NB4 (cell line): ENCODE measurements around the gene RAD51B.

ENCODE experiments used
- DNase-seq: peaks from one replicate; pipeline ENCODE4 v3.0.0; 2010; ENCODE audit warnings: low read depth
- H3K4me3 ChIP-seq: one replicate; pipeline ENCODE4 v1.5.1; 2011; ENCODE audit warnings: mild to moderate bottlenecking, low read depth, low read length, moderate library complexity
- CTCF ChIP-seq: IDR thresholded peaks from one replicate; pipeline ENCODE4 v1.5.1; 2012; ENCODE audit warnings: low read depth, low read length
- MAX ChIP-seq: IDR thresholded peaks from 2 replicates; pipeline ENCODE4 v1.6.1; 2011; ENCODE audit warnings: low read depth, low read length
- MYC ChIP-seq: IDR thresholded peaks from 2 replicates; pipeline ENCODE4 v1.6.1; 2011; ENCODE audit warnings: low read depth, low read length
- POLR2A ChIP-seq: IDR thresholded peaks from 2 replicates; pipeline ENCODE4 v1.6.1; 2011; ENCODE audit warnings: mild to moderate bottlenecking; ENCODE audit not compliant: insufficient read length; ENCODE audit errors: extremely low read depth

RAD51B gene

GRCh38 chr14:68341411-68342212, 522.0 kb downstream of the RAD51B start:
- no peak for TF ChIP-seq CTCF
- no peak for TF ChIP-seq MYC
- TF ChIP-seq POLR2A, result no peak
- no peak for TF ChIP-seq MAX
- DNase-seq, result no peak
- H3K4me3 ChIP-seq, result no peak overlapping the region

GRCh38 chr14:68342216-68342763, 522.7 kb downstream of the RAD51B start:
- TF ChIP-seq MYC (no peak), MAX (no peak), CTCF (no peak), POLR2A (no peak)
- no peak for DNase-seq
- no peak overlapping the region for H3K4me3 ChIP-seq

GRCh38 chr14:68343534-68344118, 524.0 kb downstream of the RAD51B start:
- TF ChIP-seq POLR2A, result no peak

GRCh38 chr14:68345738-68346137, 526.2 kb downstream of the RAD51B start:
- DNase-seq, result no peak
- no peak overlapping the region for H3K4me3 ChIP-seq
- TF ChIP-seq CTCF (no peak), MYC (no peak), POLR2A (no peak), MAX (no peak)

More at GRCh38 chr14:68343534-68344118, 524.0 kb downstream of the RAD51B start:
- no peak overlapping the region for H3K4me3 ChIP-seq
- no peak for DNase-seq

- no peak overlapping the region for H3K4me3 ChIP-seq
- TF ChIP-seq CTCF, result no peak
- no peak for TF ChIP-seq MAX
- TF ChIP-seq POLR2A, result no peak
- no peak for TF ChIP-seq MYC
Observed at GRCh38 chr14:68346556-68347343, 527.2 kb downstream of the RAD51B start.

GRCh38 chr14:68349900-68350629, 530.5 kb downstream of the RAD51B start:
- no peak overlapping the region for H3K4me3 ChIP-seq
- TF ChIP-seq CTCF, result no peak
- no peak for TF ChIP-seq MAX
- no peak for TF ChIP-seq POLR2A
- TF ChIP-seq MYC, result no peak
- peak; percentile 47 for DNase-seq

More at GRCh38 chr14:68346556-68347343, 527.2 kb downstream of the RAD51B start:
- no peak for DNase-seq
